ENCODE data around the gene MSH3. TPM values are rescaled to one million over a fixed set of nuclear protein-coding genes. Genes with fewer than 3 reads are reported as not detected.
A peak's percentile ranks its signal among the peaks of the same experiment; 100 is the strongest.

The MSH3 gene
- 10 to 100 TPM in 3 of 4 donors, 1 to 10 TPM in 1; 10.0 to 16.8 (median 13.1) TPM for total RNA-seq

- ATAC-seq (ENCODE audit: low FRiP score) (no peak), DNase-seq (ENCODE audit: low spot score) (peak; percentile 72)
- TF ChIP-seq, protein P1, sequence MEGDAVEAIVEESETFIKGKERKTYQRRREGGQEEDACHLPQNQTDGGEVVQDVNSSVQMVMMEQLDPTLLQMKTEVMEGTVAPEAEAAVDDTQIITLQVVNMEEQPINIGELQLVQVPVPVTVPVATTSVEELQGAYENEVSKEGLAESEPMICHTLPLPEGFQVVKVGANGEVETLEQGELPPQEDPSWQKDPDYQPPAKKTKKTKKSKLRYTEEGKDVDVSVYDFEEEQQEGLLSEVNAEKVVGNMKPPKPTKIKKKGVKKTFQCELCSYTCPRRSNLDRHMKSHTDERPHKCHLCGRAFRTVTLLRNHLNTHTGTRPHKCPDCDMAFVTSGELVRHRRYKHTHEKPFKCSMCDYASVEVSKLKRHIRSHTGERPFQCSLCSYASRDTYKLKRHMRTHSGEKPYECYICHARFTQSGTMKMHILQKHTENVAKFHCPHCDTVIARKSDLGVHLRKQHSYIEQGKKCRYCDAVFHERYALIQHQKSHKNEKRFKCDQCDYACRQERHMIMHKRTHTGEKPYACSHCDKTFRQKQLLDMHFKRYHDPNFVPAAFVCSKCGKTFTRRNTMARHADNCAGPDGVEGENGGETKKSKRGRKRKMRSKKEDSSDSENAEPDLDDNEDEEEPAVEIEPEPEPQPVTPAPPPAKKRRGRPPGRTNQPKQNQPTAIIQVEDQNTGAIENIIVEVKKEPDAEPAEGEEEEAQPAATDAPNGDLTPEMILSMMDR (IDR thresholded peaks at IDR 0.05) = no peak
These were observed at the start of gene MSH3, which contains the start of gene DHFR for GRCh38 chr5:80654391-80655230. Gene MSH3 (plus strand): TSS chr5:80654652. CDS start chr5:80654728, 76 bp downstream. Gene DHFR (minus strand): TSS chr5:80654983. CDS start chr5:80654489, 494 bp downstream.

DNA sequence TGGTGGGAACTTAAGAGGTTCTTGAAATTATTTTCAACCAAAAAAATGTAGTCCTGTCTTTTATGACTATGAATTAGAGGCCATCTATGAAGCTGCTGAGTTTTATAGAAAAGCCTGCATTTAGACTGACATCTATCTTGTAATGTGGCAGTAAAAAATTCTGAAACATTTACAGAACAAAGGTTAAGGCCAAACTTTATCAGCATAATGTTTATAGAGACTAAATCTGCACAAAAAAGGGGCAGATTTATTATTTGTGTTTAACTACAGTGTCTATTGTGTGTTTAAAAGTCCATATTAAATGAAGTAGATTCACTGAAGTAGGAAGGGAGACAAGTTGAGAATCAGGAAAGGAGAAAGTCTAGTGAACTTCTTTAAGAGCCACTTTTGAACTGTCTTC, 47.1 kb upstream of the MSH3 start:
- TF ChIP-seq, protein P1 (IDR thresholded peaks at IDR 0.05) = no peak
- ATAC-seq (ENCODE audit: low FRiP score) (no peak), DNase-seq (ENCODE audit: low spot score) (no peak)

GRCh38 chr5:80607832-80608231, 46.6 kb upstream of the MSH3 start:
- ATAC-seq (ENCODE audit: low FRiP score) = no peak
- TF ChIP-seq, protein P1 (IDR thresholded peaks at IDR 0.05) = no peak
- DNase-seq (ENCODE audit: low spot score) = no peak

DNA sequence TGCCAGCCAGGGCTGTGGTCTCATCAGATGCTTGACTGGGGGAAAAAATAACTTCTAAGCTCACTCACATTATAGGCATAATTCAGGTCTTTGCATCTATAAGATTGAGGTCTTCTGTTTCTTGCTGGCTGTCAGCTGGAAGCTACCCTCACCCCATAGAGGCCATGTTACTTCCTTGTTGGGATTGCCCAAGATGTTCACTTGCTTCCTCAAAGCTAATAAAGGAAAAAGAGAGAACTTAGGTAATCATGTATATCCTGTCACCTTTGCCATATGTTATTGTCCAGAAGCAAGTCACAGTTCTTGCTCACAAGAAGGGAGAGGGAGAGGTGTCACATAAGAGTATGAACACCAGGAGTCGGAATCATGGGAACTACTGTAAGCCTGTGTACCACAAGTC, 45.7 kb upstream of the MSH3 start:
- TF ChIP-seq, protein P1 (IDR thresholded peaks at IDR 0.05) = no peak
- DNase-seq (ENCODE audit: low spot score) (no peak), ATAC-seq (ENCODE audit: low FRiP score) (no peak)

GRCh38 chr5:80609692-80610091, 44.8 kb upstream of the MSH3 start:
- no peak for DNase-seq (ENCODE audit: low spot score)
- TF ChIP-seq, protein P1 (IDR thresholded peaks at IDR 0.05) = no peak
- no peak for ATAC-seq (ENCODE audit: low FRiP score)

- ATAC-seq (ENCODE audit: low FRiP score) (no peak), DNase-seq (ENCODE audit: low spot score) (no peak)
- TF ChIP-seq, protein P1 (IDR thresholded peaks at IDR 0.05) = no peak
These were observed 39.1 kb upstream of the MSH3 start for GRCh38 chr5:80615266-80615914.

All from omental fat pad (tissue), 4 donors.